ENCODE results near the gene KNDC1.
"Not testable (repeated sequence)": the region's sequence is repeated elsewhere in the genome, so short reads cannot be mapped to it uniquely, and the experiment has no call there.

KNDC1 gene

GRCh38 chr10:133164816-133165555 is 5.0 kb downstream of the KNDC1 start:
- DNase-seq, result no peak

GRCh38 chr10:133165556-133166503 is 5.8 kb downstream of the KNDC1 start:
- DNase-seq, result no peak

GRCh38 chr10:133166504-133166827 is 6.4 kb downstream of the KNDC1 start:
- no peak for DNase-seq

- DNase-seq, result no peak
Observed at GRCh38 chr10:133166828-133167692, 7.0 kb downstream of the KNDC1 start.

- DNase-seq, result no peak
Observed at GRCh38 chr10:133167693-133168616, 7.9 kb downstream of the KNDC1 start.

GRCh38 chr10:133168617-133169031 is 8.6 kb downstream of the KNDC1 start:
- no peak for DNase-seq

- no peak for DNase-seq
Observed at GRCh38 chr10:133169173-133169947, 9.3 kb downstream of the KNDC1 start.

- DNase-seq, result no peak
Observed at GRCh38 chr10:133170092-133170491, 10.1 kb downstream of the KNDC1 start.

GRCh38 chr10:133173860-133174640 is 14.0 kb downstream of the KNDC1 start:
- DNase-seq, result no peak

GRCh38 chr10:133174689-133175263 is 14.8 kb downstream of the KNDC1 start:
- DNase-seq, result no peak

- not testable (repeated sequence) for DNase-seq
Observed at GRCh38 chr10:133175624-133176023, 15.6 kb downstream of the KNDC1 start.

GRCh38 chr10:133176546-133176945 is 16.5 kb downstream of the KNDC1 start:
- DNase-seq, result no peak

- DNase-seq, result no peak
Observed at GRCh38 chr10:133177380-133178157, 17.6 kb downstream of the KNDC1 start.

- DNase-seq, result no peak
Observed at GRCh38 chr10:133178357-133179127, 18.5 kb downstream of the KNDC1 start.

- no peak for DNase-seq
Observed at GRCh38 chr10:133179128-133179520, 19.1 kb downstream of the KNDC1 start.

GRCh38 chr10:133179651-133180050 is 19.6 kb downstream of the KNDC1 start:
- no peak for DNase-seq

GRCh38 chr10:133180192-133180964 is 20.4 kb downstream of the KNDC1 start:
- no peak for DNase-seq

All from NCI-H187 (cell line).